ENCODE results near the gene MAML2.

Gene MAML2

DNA sequence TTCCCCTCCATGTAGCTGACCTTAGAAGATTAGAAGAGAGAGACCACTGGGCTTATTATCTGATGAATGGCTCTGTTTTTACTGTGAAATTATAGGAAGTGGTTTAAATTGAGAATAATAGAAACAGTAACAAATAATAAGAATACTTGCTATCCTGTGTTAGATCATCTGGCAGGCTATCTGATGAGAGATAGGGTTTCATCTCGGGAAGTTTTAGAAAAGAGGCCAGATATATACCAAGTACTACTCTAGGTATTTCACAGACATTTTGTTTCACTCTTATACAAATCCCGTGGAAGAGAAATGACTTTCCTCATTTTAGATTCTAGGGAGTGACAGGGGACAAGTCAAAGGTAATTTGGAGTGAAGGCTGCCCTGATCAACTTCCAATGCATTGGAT is 198.4 kb downstream of the MAML2 start:
- H3K4me3 ChIP-seq (ENCODE audit: low read length): no peak overlapping the region
- TF ChIP-seq, protein P1, sequence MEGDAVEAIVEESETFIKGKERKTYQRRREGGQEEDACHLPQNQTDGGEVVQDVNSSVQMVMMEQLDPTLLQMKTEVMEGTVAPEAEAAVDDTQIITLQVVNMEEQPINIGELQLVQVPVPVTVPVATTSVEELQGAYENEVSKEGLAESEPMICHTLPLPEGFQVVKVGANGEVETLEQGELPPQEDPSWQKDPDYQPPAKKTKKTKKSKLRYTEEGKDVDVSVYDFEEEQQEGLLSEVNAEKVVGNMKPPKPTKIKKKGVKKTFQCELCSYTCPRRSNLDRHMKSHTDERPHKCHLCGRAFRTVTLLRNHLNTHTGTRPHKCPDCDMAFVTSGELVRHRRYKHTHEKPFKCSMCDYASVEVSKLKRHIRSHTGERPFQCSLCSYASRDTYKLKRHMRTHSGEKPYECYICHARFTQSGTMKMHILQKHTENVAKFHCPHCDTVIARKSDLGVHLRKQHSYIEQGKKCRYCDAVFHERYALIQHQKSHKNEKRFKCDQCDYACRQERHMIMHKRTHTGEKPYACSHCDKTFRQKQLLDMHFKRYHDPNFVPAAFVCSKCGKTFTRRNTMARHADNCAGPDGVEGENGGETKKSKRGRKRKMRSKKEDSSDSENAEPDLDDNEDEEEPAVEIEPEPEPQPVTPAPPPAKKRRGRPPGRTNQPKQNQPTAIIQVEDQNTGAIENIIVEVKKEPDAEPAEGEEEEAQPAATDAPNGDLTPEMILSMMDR (IDR thresholded peaks at IDR 0.05; ENCODE audit: insufficient read depth, low read depth, low read length, missing control alignments): no peak
- no peak for DNase-seq (ENCODE audit: low read depth)

- H3K4me3 ChIP-seq (ENCODE audit: low read length): no peak overlapping the region
- DNase-seq (ENCODE audit: low read depth): no peak
- TF ChIP-seq, protein P1 (IDR thresholded peaks at IDR 0.05; ENCODE audit: insufficient read depth, low read depth, low read length, missing control alignments): no peak
Measured at GRCh38 chr11:96143041-96143521, 199.9 kb downstream of the MAML2 start.

GRCh38 chr11:96141626-96142025 is 201.4 kb downstream of the MAML2 start:
- TF ChIP-seq, protein P1 (IDR thresholded peaks at IDR 0.05; ENCODE audit: insufficient read depth, low read depth, low read length, missing control alignments): no peak
- no peak for DNase-seq (ENCODE audit: low read depth)
- H3K4me3 ChIP-seq (ENCODE audit: low read length): no peak overlapping the region

GRCh38 chr11:96139691-96140090 is 203.3 kb downstream of the MAML2 start:
- DNase-seq (ENCODE audit: low read depth): no peak
- no peak overlapping the region for H3K4me3 ChIP-seq (ENCODE audit: low read length)
- TF ChIP-seq, protein P1 (IDR thresholded peaks at IDR 0.05; ENCODE audit: insufficient read depth, low read depth, low read length, missing control alignments): no peak

DNA sequence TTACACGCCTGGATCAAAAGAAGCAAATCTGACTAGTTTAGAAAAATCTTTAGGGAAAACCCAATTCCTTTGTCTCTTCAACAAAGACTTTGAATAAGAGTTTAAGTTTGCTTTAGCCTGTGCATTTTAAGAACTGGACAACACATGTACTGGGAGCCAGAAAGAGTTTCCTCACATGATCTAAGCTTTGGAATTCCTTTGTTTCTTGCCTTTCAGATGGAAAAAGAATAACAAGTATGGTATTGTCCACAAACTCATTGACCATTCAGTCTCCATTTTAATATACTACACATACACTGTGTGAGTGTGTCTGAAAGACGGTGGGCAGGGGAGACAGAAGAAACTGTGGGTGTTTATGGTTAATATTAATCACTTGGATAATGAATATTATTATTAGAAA is 205.6 kb downstream of the MAML2 start:
- TF ChIP-seq, protein P1 (IDR thresholded peaks at IDR 0.05; ENCODE audit: insufficient read depth, low read depth, low read length, missing control alignments): no peak
- H3K4me3 ChIP-seq (ENCODE audit: low read length): no peak overlapping the region
- DNase-seq (ENCODE audit: low read depth): no peak

- no peak overlapping the region for H3K4me3 ChIP-seq (ENCODE audit: low read length)
- TF ChIP-seq, protein P1 (IDR thresholded peaks at IDR 0.05; ENCODE audit: insufficient read depth, low read depth, low read length, missing control alignments): no peak
- DNase-seq (ENCODE audit: low read depth): no peak
Measured at GRCh38 chr11:96136613-96137298, 206.2 kb downstream of the MAML2 start.

DNA sequence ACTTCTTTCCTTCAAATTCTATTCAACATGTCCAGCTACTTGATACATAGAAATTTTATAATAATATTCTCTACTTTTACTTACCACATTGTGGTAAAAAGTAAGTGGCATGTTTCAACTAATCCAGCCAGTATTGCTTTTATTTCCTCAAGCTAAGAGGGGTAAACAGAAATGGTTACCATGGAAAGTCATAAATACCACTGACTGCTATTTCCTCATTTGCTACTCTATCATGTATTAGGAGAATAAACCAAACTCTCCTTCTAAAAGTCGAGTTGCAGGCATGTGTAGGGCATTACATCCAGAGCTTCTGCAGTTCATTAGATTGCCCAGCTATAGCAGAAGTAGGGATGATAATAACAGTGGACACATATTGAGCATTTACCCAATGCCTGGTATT is 208.4 kb downstream of the MAML2 start:
- H3K4me3 ChIP-seq (ENCODE audit: low read length): no peak overlapping the region
- TF ChIP-seq, protein P1 (IDR thresholded peaks at IDR 0.05; ENCODE audit: insufficient read depth, low read depth, low read length, missing control alignments): no peak
- peak; percentile 48 for DNase-seq (ENCODE audit: low read depth)
